HPDE6-E6E7 (cell line): ENCODE measurements around the gene YWHAG.
"Not testable (repeated sequence)": the region's sequence is repeated elsewhere in the genome, so short reads cannot be mapped to it uniquely, and the experiment has no call there.

Source experiments
- DNase-seq: peaks from one replicate; pipeline ENCODE4 v3.0.0; 2011; ENCODE audit warnings: missing footprints; ENCODE audit errors: extremely low spot score

The YWHAG gene

GRCh38 chr7:76380623-76380966 lies 21.8 kb upstream of the YWHAG start:
- DNase-seq: no peak

- DNase-seq: no peak
These were observed 18.6 kb upstream of the YWHAG start for GRCh38 chr7:76377186-76377918.

GRCh38 chr7:76375251-76375650 lies 16.5 kb upstream of the YWHAG start:
- DNase-seq: no peak

- peak; percentile 79 for DNase-seq
These were observed 14.4 kb upstream of the YWHAG start for GRCh38 chr7:76372984-76373833.

GRCh38 chr7:76371396-76371795 lies 12.6 kb upstream of the YWHAG start:
- no peak for DNase-seq

- DNase-seq: no peak
These were observed 10.2 kb upstream of the YWHAG start for GRCh38 chr7:76369018-76369417.

GRCh38 chr7:76368190-76368589 lies 9.4 kb upstream of the YWHAG start:
- DNase-seq: no peak

- DNase-seq: peak; percentile 61
These were observed 5.4 kb upstream of the YWHAG start for GRCh38 chr7:76364198-76364584.

- not testable (repeated sequence) for DNase-seq
These were observed 5.0 kb upstream of the YWHAG start for GRCh38 chr7:76363754-76364153.

GRCh38 chr7:76359978-76360638 lies 1.3 kb upstream of the YWHAG start:
- no peak for DNase-seq

- DNase-seq: peak; percentile 95
These were observed 553 bp upstream of the YWHAG start for GRCh38 chr7:76359111-76359977.

- DNase-seq: no peak
These were observed 745 bp downstream of the YWHAG start for GRCh38 chr7:76358011-76358480.

- DNase-seq: no peak
These were observed 1.2 kb downstream of the YWHAG start for GRCh38 chr7:76357475-76358010.

- peak; percentile 51 for DNase-seq
These were observed 2.0 kb downstream of the YWHAG start for GRCh38 chr7:76356823-76357222.

GRCh38 chr7:76356115-76356514 lies 2.7 kb downstream of the YWHAG start:
- DNase-seq: no peak

GRCh38 chr7:76354981-76355730 lies 3.6 kb downstream of the YWHAG start:
- no peak for DNase-seq

GRCh38 chr7:76354516-76354915 lies 4.3 kb downstream of the YWHAG start:
- DNase-seq: no peak

- DNase-seq: no peak
These were observed 5.0 kb downstream of the YWHAG start for GRCh38 chr7:76353744-76354143.

- DNase-seq: no peak
These were observed 6.6 kb downstream of the YWHAG start for GRCh38 chr7:76352193-76352592.

- no peak for DNase-seq
These were observed 7.4 kb downstream of the YWHAG start for GRCh38 chr7:76351372-76351771.
